HT-29 (cell line): Measurements from ENCODE around the gene NAPG. TPM values are rescaled to one million over a fixed set of nuclear protein-coding genes. Genes with fewer than 3 reads are reported as not detected.
"Not testable (repeated sequence)": the region's sequence is repeated elsewhere in the genome, so short reads cannot be mapped to it uniquely, and the experiment has no call there.

Experiments
- DNase-seq: peaks from one replicate; pipeline ENCODE4 v3.0.0-alpha.2; 2015; ENCODE audit warnings: low spot score
- total RNA-seq: library from RNA; depleted of rRNA; stranded (reverse); fragments of >200 nt; shearing (Covaris generic); gene quantifications from 2 replicates; pipeline ENCODE4 v1.2.3, GENCODE V29; 2014

NAPG gene
- total RNA-seq, 1 experiment from 2014 or later = 20.2 TPM

DNA sequence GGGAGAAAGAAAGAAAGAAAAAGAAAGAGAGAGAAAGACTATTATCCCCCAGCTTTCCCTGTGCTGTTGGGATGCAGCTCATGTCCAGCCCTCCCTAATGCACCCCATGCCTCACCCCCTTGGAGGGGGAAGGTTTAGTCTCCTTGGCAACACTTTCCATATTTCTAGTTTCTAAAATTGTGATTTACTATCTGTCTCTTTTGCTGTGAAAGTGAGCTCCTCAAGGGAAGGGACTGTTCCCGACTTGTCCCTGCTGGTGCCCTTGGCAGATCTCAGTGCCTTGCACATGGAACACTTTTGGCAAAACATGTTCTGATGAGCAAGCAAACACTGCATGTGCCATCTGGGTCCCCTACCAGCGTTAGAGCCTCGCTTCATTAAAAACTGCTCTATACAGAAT is 11.7 kb upstream of the NAPG start:
- no peak for DNase-seq

DNA sequence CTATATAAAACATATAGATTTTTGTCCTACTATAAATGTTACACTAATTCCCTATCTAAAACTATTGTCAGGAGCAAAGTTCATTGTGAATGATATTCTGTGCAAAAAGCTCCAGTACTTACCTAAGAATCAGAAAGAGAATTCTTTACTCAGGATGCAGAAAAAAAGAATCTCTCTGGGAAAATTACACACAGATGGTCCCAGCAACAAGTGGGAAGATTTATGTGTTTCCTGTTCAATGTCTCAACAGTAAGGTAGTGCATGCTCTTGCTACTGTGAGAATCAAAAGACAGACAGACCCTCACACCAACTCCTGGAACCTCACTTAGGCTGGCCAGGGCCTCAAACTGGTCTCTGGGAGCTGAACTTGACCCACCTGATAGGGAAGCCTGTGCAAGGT is 11.2 kb upstream of the NAPG start:
- no peak for DNase-seq

DNA sequence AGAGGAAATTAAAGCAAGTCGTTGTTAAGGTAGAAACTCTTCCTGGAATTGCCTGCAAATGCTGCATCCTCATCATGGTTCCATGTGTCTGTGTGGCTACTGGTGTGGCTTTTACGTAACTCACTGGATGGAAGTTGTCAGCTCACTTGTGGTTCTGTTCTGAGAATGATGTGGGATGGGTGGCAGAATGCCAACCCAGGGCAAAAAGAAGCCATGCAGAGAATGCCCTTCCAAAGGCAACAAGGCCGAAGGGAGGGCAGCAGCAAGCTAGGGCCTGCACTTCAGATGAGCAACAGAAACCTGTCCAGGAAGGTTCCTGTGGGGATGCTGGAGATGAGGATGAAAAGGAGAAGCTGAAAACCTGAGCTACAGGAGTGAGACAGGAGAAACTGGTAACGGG is 10.4 kb upstream of the NAPG start:
- DNase-seq = no peak

DNA sequence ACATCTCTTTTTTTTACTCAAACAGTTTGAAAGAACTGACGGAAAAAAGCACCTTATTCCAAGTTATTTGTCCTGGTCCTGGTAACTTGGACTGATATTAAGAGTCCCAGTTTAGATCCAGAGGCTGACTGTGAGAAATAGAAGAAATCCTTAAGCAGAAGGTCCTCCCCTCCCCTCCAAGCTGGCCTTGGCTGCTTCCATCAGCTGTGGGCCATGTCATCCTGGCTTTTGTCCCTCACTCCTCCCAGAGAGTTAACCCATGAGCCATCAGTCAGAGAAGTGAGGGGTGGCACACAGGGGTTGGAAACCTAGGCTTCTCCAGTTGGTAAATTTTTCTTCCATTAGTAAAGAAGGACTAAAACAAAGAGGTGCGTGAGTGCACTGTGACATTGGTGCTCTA is 9.7 kb upstream of the NAPG start:
- no peak for DNase-seq

DNA sequence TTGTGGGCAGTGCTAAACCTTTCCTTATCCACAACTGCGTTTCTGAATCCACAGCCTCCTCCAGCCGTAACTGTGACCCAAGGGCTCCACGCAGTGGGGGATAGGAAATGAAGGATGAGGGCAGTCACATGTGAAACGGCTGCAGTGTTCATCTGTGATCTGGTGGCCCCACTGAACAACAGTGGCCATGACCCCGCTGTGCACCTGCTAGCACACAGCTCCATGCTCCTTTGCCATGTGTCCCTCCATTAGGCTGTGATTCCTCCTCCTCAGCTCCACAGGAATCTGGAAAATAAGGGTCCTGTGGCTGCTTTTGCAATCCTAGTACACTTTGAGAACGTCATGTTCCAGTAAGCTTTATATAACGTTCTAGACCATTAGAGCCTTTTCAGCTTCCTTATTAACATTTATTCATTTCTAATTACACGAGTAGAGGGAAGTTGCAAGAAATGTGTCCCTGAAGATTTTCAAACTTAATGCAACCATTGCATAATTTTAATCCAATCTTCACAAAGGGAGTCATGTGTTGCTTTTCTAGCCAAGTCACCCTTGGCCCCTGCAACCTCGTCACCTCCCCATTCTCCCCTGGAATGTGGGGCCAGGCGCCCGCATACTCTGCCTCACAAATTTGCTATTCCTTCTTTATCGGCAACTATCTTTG is 7.1 kb upstream of the NAPG start:
- no peak for DNase-seq

DNA sequence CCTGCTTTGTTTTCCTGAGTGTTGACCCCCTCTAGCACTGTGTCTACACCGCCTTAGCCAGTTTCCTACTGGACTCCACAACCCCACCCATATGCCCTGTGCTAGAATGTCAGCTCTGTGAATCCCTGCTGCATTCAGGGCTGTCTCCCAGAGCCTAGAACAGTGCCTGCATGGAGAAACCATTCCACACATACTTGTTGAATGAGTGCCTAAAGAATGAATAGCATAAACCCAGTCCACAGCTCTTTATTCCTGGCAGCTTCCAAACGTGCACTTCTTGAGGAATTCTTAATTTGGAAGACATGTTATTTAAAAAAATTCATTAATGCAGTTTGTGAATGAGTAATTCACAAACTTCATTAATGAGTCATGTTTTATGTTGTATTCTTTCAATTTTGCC is 6.5 kb upstream of the NAPG start:
- DNase-seq = no peak

DNA sequence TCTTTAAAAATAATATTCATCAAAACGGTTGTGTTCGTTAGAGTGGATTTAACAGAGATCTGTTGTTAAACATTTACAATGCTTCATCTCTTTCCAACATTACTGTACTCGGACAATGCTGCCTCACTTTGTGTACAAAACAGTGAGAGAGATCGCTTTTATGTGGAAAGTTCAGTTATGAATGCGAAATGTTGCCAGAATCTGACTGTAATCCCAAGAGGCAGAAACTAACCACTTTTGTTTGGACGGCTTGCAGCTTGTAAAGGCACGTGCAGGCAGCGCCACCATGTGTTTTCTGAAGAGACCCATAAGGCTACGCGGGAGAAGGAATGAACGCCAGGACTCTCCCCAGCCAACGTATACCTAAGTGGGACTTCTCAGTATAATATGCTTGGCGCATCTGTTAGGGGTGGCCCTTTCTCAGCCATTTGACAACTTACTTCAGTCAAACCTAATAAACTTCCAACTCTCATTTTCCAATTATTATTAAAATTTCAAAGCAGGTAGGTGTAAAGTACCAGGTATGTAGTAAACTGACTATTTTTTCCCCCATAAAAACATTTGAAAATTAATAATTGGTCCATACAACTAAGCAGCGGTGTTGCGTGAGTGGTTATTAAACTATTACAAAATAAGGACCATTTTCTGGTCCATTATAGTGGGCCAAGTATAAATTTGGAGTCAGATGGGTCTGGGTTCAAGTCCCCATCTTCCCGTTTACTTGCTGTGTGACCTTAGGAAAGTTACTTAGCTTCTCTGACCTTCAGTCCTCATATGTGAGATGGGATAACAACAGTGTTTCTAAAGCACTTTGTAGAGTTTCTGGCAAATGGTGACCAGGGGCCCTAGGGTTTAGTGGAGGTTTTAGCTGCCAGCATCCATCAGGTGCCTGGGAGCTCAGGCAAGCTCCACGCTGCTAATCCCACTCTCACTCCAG is 5.6 kb upstream of the NAPG start:
- DNase-seq = peak; percentile 81

DNA sequence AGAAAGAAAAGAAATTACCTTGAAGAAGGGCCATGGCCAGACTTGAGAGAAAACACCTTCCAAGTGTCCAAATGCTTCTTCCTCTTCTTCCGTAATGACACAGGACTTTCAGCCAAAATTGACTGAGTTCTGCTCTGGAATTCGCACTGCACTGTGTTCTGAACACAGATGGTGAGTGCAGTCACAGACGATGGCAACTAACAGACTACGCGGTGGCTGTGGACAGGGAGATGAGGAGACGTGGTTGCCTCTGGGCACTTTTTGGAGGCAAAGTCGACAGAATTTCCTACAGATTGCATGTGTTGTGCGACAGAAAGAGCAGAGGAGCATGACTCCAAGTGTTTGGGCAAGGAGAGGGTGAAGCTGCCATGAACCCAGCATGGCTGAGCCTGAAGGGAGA is 4.3 kb upstream of the NAPG start:
- DNase-seq = no peak

DNA sequence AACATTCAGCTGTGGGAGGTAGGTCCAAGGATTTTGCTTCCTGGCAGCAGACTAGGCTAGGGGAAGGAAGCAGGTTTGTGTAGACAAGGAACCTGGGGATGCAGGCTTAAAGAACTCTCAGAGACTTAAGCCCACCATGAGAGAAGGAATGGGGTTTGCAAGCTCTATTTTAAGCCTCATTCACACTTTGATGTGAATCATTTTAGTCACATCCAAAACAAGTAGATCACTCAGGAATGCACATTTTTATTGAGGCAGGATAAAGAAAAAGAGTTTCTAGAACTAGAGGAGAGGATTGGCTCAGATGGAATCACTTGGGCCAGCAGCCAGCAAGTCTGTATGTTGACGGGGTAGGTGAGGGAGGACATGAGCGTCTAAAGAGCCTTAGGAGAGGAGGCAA is 3.3 kb upstream of the NAPG start:
- DNase-seq = no peak

DNA sequence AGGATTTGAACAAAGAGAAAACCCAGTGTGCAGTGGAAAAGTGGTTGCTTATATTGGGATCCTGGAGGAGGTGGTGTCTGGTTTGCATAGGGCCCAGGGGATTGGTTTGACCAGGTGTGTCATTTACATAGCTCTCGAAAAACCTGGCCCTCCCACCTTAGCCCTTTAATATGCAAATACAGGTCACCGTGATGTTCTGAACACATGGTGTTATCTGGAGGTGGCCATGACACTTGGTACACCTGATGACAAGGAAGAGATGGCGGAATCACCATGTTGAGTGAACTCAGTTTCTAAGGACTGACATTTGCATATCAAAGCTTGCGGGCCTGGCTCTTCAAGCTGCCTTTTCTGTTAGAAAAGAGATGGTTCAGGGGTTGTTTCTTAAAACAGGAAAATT is 2.3 kb upstream of the NAPG start:
- no peak for DNase-seq

DNA sequence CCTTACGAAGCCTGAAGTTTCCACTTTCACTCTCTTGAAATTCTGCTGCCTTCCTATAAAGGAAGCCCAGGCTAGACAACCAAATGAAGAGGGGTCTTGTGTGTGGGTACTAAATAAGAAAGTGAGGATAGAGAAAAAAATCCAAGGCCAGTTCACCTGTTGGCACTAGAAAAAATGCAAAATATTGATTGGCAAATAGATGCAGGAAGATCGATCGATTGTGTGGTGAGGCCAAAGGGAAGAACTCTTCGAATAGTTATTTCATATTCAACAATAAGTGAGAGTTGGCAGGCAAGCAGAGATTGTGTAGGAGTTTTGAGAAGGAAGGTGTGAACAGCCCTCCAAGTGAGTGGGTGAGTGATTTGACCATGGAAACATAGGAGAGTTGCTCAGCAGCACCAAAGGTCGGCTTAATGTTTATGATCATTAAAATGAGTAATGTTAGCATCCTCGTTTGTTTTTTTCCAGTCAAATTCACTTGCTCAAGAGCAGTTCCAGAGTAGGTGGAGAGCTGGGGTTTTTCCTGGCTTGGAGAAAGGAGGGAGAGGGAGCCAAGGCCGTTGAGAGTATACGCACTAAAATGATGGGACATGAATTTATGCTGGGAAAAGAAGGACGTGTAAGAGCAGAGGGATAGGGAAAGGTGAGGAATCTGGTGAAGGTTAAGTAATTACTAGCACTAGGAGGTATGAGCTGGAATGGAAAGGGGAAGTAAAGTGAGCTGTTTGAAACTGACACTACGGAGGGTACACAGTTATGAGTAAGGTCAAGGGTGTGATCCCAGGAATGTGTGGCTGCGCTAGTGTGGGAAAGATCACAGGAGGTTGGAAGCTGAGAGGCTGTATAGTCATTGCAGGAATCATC is 1.1 kb upstream of the NAPG start:
- DNase-seq = no peak

DNA sequence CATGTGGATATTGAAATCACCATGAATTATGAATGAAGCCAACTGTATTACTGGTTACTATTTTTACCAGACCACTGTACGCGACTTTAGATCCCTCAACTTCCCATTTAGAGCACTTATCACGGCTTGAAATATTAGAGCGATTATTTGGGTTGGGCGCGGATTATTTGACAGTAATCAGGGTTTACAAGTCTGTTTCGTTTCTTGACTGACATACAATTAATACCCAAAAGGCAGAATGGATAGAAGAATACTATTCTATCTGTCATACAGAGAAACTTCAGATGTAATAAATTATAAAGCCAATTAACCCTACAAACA is 496 bp upstream of the NAPG start:
- DNase-seq = peak; percentile 28

DNA sequence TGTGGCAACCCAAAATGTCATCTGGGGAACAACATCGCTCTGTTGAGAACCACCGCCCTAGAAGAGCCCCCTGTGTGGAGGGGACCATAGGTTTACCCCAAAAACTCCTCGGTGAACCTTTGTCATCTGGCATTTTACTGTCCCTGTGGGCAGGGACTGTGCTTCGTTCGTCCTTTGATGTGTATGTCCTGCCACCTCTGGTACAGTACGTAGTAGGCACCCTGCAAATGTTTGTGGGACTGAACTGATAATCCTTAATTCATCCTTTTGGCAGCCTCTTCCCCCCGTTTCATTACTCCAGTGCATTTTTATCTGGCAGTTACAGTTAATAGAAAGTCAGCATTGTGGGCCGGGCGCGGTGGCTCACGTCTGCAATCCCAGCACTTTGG is 728 bp downstream of the NAPG start:
- DNase-seq = peak; percentile 10

DNA sequence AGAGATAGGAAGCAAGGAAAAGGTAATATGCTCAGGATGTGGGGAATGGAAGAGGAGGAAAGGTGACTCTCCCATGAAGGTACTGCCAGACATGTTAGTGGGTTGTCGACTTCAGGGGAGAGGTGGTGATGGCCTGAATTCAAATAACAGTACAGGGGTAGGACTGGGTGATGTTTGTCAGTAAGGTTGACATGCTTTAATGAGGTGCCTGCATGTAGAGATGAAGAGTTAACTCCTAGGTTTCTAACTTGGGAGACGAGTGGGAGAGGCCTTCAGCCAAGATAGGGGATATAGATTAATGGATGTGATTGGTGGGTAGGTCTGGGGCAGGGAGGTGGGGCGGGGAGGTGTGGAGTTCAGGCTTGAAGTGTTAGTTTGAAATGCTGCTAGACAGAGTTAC is 2.6 kb downstream of the NAPG start:
- no peak for DNase-seq

DNA sequence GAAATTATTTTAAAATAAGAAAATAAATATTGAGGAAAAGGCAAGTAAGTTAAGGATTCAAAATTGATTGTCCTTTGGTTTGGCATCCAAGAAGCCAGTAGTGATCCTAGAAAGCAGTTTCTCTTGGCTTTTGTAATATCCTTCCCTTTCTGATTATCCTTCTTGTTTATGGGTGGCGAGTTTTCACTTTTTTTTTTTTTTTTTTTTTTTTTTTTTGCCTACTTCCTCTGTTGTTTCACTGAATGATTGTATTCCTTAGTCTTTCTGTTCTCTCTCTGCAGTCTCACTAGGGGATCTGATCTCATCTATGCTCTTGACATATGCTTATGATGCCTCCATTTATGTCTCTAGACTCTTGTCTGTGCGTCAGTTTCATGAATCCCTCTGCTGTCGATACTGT is 4.2 kb downstream of the NAPG start:
- DNase-seq = no peak

DNA sequence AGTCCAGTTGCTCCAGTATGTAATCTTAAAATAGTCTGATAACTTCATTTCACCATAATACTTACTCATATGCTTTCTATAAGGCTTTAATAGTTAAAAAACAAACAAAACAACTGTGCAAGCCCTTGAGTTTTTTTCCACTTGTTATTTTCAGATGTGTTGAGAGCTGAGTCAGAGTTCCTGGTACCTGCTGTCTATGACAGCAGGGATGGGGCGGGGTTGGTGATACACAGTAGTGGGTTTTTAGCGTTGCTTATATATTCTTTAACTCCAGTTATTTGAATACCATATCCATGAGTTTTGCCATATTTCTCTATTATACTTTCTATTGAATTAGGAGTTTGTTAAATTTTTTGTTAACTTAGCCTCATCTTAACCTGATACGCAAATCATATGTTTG is 5.0 kb downstream of the NAPG start:
- no peak for DNase-seq

DNA sequence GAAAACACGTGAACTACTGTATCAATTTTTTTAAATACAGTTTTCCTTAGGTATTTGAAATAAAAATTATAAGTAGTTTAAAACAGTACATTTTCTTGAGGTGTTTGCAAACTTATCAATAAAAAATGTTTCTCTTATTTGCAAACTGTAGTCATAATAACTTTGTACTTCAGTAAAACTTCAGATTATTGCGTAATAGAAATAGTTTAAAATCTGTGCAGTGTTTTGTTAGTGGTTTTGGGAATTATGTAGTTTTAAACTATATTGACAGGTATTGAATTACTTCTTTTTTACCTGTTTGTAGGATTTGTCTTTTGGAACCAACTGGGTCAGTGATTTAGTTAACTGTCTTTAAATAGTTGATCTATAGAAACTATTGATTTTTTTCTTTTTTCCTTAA is 7.3 kb downstream of the NAPG start:
- DNase-seq = no peak

DNA sequence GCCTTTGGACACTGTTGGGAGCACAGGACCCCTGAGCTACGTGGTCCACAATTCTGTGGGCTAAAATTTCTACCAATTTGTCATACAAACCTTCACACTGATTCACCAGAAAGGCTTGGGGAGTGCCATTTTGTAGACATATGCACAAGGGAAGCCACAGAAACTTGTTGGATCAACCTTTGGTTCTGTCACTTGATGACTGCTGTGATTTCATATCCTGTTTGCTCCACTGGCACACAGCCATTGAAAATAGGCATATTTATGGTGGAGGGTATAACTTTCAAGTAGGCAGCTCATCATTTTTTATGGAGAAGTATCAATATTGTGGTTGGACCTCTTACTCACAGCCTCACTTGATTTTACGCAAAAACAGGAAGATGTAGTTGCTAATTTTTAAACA is 10.5 kb downstream of the NAPG start:
- no peak for DNase-seq

DNA sequence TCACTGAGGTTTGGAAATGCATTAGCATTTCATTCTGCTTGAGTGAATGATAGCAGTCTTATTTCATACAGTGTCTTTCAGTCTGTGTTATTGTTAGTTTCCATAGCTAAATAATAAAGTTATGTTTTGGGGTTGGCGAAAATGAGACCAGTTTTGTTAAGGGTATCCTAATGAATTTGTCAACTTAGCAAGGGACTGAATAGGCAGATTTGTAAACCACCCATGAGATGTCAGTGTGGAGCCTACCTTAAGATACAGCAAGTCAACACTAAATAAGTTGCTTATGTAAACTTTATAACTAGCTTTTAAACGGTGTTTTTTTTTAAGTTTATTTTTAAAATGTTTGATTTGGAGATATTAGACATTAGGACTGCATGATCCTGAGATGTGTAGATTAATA is 11.9 kb downstream of the NAPG start:
- no peak for DNase-seq

DNA sequence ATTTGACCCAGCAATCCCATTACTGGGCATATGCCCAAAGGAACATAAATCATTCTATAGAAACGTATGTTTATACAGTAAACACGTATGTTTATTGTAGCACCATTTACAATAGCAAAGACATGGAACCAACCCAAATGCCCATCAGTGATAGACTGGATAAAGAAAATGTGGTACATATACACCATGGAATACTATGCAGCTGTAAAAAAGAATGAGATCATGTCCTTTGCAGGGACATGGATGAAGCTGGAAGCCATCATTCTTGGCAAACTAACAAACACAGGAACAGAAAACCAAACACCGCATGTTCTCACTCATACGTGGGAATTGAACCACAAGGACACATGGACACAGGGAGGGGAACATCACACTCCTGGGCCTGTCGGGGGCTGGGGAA is 13.3 kb downstream of the NAPG start:
- DNase-seq = not testable (repeated sequence)

DNA sequence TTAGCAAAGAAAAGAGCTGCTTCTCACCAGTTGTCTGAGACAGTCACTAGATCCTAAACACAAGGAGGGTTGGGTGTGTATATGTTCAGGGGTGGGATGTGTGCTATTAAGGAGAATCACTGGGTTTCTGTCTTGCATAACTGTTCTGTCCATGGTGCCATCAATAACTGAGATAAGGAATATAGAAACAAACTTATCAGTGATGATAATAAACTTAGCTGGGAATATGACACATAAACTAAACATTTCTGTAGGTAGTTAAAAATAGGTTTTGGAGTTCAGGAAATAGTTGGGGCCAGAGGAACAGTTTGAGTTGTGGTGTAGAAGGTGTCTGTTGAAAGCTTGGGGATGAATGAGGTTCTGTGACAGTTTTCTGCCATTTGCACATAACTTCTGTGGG is 17.4 kb downstream of the NAPG start:
- DNase-seq = no peak

DNA sequence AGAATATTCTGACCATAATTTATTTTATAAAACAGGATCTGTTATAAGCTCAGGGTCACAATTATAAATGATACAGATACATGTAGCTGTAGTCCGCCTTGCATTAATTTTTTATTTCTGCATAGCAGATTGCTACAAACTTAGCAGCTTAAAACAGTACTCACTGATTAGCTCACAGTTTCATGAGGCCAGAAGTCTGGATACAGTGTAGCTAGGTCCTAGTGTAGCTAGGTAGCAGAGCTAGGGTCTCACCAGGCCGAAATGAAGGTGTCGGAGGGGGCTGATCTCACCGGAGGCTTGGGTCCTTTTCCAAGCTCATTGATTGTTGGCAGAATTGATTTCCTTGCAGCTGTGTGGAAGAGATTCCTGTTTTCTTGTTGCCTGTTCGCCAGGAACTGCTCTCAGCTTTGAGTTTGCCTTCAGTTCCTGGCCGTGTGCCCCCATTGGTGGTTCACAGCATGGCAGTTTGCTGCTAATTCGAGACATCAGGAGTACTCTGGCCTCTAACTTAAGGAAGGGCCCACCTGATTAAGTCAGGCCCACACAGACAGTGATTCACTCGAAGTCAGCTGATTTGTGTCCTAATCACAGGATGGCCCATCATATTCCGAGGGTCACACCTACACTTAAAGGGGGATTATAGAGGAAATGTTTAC is 18.4 kb downstream of the NAPG start:
- DNase-seq = no peak
